Measurements from ENCODE around the gene CABP4. TPM values are rescaled to one million over a fixed set of nuclear protein-coding genes. Genes with fewer than 3 reads are reported as not detected.
A peak's percentile ranks its signal among the peaks of the same experiment; 100 is the strongest.

Gene CABP4
- polyA plus RNA-seq, 2 donors, result 0.14 to 0.39 TPM

GRCh38 chr11:67410984-67411784, 44.0 kb upstream of the CABP4 start:
- Histone ChIP-seq H3K4me3 (ENCODE audit: low read depth in 1 of 2, low read length in 2 of 2) (no peak overlapping the region), H3K27ac (ENCODE audit: low read depth in 2 of 2, low read length in 1 of 2) (no peak overlapping the region), H3K27me3 (ENCODE audit: control insufficient read depth in 1 of 2, insufficient read depth in 2 of 2, low read length in 2 of 2) (no peaks in the 10 kb centered on the region), H3K9me3 (ENCODE audit: control insufficient read depth in 2 of 2, insufficient read depth in 1 of 2, low read depth in 1 of 2, low read length in 1 of 2) (no peaks in the 10 kb centered on the region), H3K36me3 (ENCODE audit: control insufficient read depth in 2 of 2, insufficient read depth in 2 of 2, low read length in 1 of 2) (no peaks in the 10 kb centered on the region), H3K4me1 (ENCODE audit: control insufficient read depth in 2 of 2, insufficient read depth in 2 of 2, low read length in 1 of 2) (peaks cover 7 to 12% of the 10 kb centered on the region in 2 donors)
- WGBS, 2 donors, result 80 to 84% methylated on average over 17 of the region's 17 CpGs

GRCh38 chr11:67411785-67412152, 43.4 kb upstream of the CABP4 start:
- H3K27me3 ChIP-seq (ENCODE audit: control insufficient read depth in 1 of 2, insufficient read depth in 2 of 2, low read length in 2 of 2), result no peaks in the 10 kb centered on the region

GRCh38 chr11:67412495-67413179, 42.5 kb upstream of the CABP4 start:
- H3K27me3 ChIP-seq (ENCODE audit: control insufficient read depth in 1 of 2, insufficient read depth in 2 of 2, low read length in 2 of 2), result no peaks in the 10 kb centered on the region
- H3K27ac ChIP-seq (ENCODE audit: low read depth in 2 of 2, low read length in 1 of 2), result no peak overlapping the region
- no peaks in the 10 kb centered on the region for H3K9me3 ChIP-seq (ENCODE audit: control insufficient read depth in 2 of 2, insufficient read depth in 1 of 2, low read depth in 1 of 2, low read length in 1 of 2)
- H3K4me3 ChIP-seq (ENCODE audit: low read depth in 1 of 2, low read length in 2 of 2), result no peak overlapping the region
- WGBS, 2 donors, result 62 to 63% methylated on average over 9 of the region's 9 CpGs
- no peaks in the 10 kb centered on the region for H3K36me3 ChIP-seq (ENCODE audit: control insufficient read depth in 2 of 2, insufficient read depth in 2 of 2, low read length in 1 of 2)
- H3K4me1 ChIP-seq (ENCODE audit: control insufficient read depth in 2 of 2, insufficient read depth in 2 of 2, low read length in 1 of 2), result peaks cover 10 to 14% of the 10 kb centered on the region in 2 donors

More at GRCh38 chr11:67411785-67412152, 43.4 kb upstream of the CABP4 start:
- Histone ChIP-seq H3K36me3 (ENCODE audit: control insufficient read depth in 2 of 2, insufficient read depth in 2 of 2, low read length in 1 of 2) (no peaks in the 10 kb centered on the region), H3K4me3 (ENCODE audit: low read depth in 1 of 2, low read length in 2 of 2) (no peak overlapping the region), H3K27ac (ENCODE audit: low read depth in 2 of 2, low read length in 1 of 2) (no peak overlapping the region), H3K9me3 (ENCODE audit: control insufficient read depth in 2 of 2, insufficient read depth in 1 of 2, low read depth in 1 of 2, low read length in 1 of 2) (no peaks in the 10 kb centered on the region), H3K4me1 (ENCODE audit: control insufficient read depth in 2 of 2, insufficient read depth in 2 of 2, low read length in 1 of 2) (peaks cover 10 to 12% of the 10 kb centered on the region in 2 donors)
- WGBS, 2 donors, result 63 to 64% methylated on average over 7 of the region's 7 CpGs

- Histone ChIP-seq H3K4me1 (ENCODE audit: control insufficient read depth in 2 of 2, insufficient read depth in 2 of 2, low read length in 1 of 2) (peaks cover 10 to 16% of the 10 kb centered on the region in 2 donors), H3K27me3 (ENCODE audit: control insufficient read depth in 1 of 2, insufficient read depth in 2 of 2, low read length in 2 of 2) (no peaks in the 10 kb centered on the region), H3K4me3 (ENCODE audit: low read depth in 1 of 2, low read length in 2 of 2) (no peak overlapping the region), H3K27ac (ENCODE audit: low read depth in 2 of 2, low read length in 1 of 2) (no peak overlapping the region), H3K36me3 (ENCODE audit: control insufficient read depth in 2 of 2, insufficient read depth in 2 of 2, low read length in 1 of 2) (no peaks in the 10 kb centered on the region), H3K9me3 (ENCODE audit: control insufficient read depth in 2 of 2, insufficient read depth in 1 of 2, low read depth in 1 of 2, low read length in 1 of 2) (no peaks in the 10 kb centered on the region)
- 63 to 70% methylated on average over 2 of the region's 2 CpGs for WGBS, 2 donors
Measured at GRCh38 chr11:67413266-67413849, 41.8 kb upstream of the CABP4 start.

GRCh38 chr11:67415501-67416304, 39.5 kb upstream of the CABP4 start, which contains the start of gene CARNS1:
Gene CARNS1 (plus strand): TSS chr11:67415678. CDS start chr11:67416200, 522 bp downstream.
- Histone ChIP-seq H3K4me3 (ENCODE audit: low read depth in 1 of 2, low read length in 2 of 2) (peak within 1 kb of the TSS; percentile 13 to 21), H3K27ac (ENCODE audit: low read depth in 2 of 2, low read length in 1 of 2) (peak within 1 kb of the TSS in 1 of 2 donors; percentile 9), H3K4me1 (ENCODE audit: control insufficient read depth in 2 of 2, insufficient read depth in 2 of 2, low read length in 1 of 2) (peaks cover 14 to 34% of the 10 kb centered on the region in 2 donors), H3K9me3 (ENCODE audit: control insufficient read depth in 2 of 2, insufficient read depth in 1 of 2, low read depth in 1 of 2, low read length in 1 of 2) (no peaks in the 10 kb centered on the region), H3K27me3 (ENCODE audit: control insufficient read depth in 1 of 2, insufficient read depth in 2 of 2, low read length in 2 of 2) (no peaks in the 10 kb centered on the region), H3K36me3 (ENCODE audit: control insufficient read depth in 2 of 2, insufficient read depth in 2 of 2, low read length in 1 of 2) (no peaks in the 10 kb centered on the region)
- WGBS, 2 donors, result 5 to 11% methylated on average over 37 to 67 of the region's 67 CpGs

- Histone ChIP-seq H3K4me1 (ENCODE audit: control insufficient read depth in 2 of 2, insufficient read depth in 2 of 2, low read length in 1 of 2) (peaks cover 14 to 34% of the 10 kb centered on the region in 2 donors), H3K27ac (ENCODE audit: low read depth in 2 of 2, low read length in 1 of 2) (peak overlapping the region in 1 of 2 donors; percentile 38), H3K4me3 (ENCODE audit: low read depth in 1 of 2, low read length in 2 of 2) (no peak overlapping the region), H3K27me3 (ENCODE audit: control insufficient read depth in 1 of 2, insufficient read depth in 2 of 2, low read length in 2 of 2) (no peaks in the 10 kb centered on the region), H3K36me3 (ENCODE audit: control insufficient read depth in 2 of 2, insufficient read depth in 2 of 2, low read length in 1 of 2) (no peaks in the 10 kb centered on the region), H3K9me3 (ENCODE audit: control insufficient read depth in 2 of 2, insufficient read depth in 1 of 2, low read depth in 1 of 2, low read length in 1 of 2) (no peaks in the 10 kb centered on the region)
- 38 to 49% methylated on average over 21 of the region's 21 CpGs for WGBS, 2 donors
Measured at GRCh38 chr11:67416416-67417335, 38.5 kb upstream of the CABP4 start.

GRCh38 chr11:67417425-67417824, 37.7 kb upstream of the CABP4 start:
- H3K4me1 ChIP-seq (ENCODE audit: control insufficient read depth in 2 of 2, insufficient read depth in 2 of 2, low read length in 1 of 2), result peaks cover 14 to 34% of the 10 kb centered on the region in 2 donors
- WGBS, 2 donors, result 73 to 78% methylated on average over 12 of the region's 12 CpGs

GRCh38 chr11:67418476-67419281, 36.5 kb upstream of the CABP4 start:
- Histone ChIP-seq H3K36me3 (ENCODE audit: control insufficient read depth in 2 of 2, insufficient read depth in 2 of 2, low read length in 1 of 2) (no peaks in the 10 kb centered on the region), H3K27ac (ENCODE audit: low read depth in 2 of 2, low read length in 1 of 2) (peak overlapping the region; percentile 27 to 56), H3K27me3 (ENCODE audit: control insufficient read depth in 1 of 2, insufficient read depth in 2 of 2, low read length in 2 of 2) (no peaks in the 10 kb centered on the region), H3K4me3 (ENCODE audit: low read depth in 1 of 2, low read length in 2 of 2) (no peak overlapping the region), H3K9me3 (ENCODE audit: control insufficient read depth in 2 of 2, insufficient read depth in 1 of 2, low read depth in 1 of 2, low read length in 1 of 2) (no peaks in the 10 kb centered on the region), H3K4me1 (ENCODE audit: control insufficient read depth in 2 of 2, insufficient read depth in 2 of 2, low read length in 1 of 2) (peaks cover 14 to 34% of the 10 kb centered on the region in 2 donors)
- 42 to 50% methylated on average over 26 of the region's 26 CpGs for WGBS, 2 donors

More at GRCh38 chr11:67417425-67417824, 37.7 kb upstream of the CABP4 start:
- H3K9me3 ChIP-seq (ENCODE audit: control insufficient read depth in 2 of 2, insufficient read depth in 1 of 2, low read depth in 1 of 2, low read length in 1 of 2), result no peaks in the 10 kb centered on the region
- H3K36me3 ChIP-seq (ENCODE audit: control insufficient read depth in 2 of 2, insufficient read depth in 2 of 2, low read length in 1 of 2), result no peaks in the 10 kb centered on the region
- no peak overlapping the region for H3K4me3 ChIP-seq (ENCODE audit: low read depth in 1 of 2, low read length in 2 of 2)
- peak overlapping the region in 1 of 2 donors; percentile 38 for H3K27ac ChIP-seq (ENCODE audit: low read depth in 2 of 2, low read length in 1 of 2)
- no peaks in the 10 kb centered on the region for H3K27me3 ChIP-seq (ENCODE audit: control insufficient read depth in 1 of 2, insufficient read depth in 2 of 2, low read length in 2 of 2)

Data from esophagus (tissue), 2 donors.